Common myeloid progenitor, CD34-positive (primary cell): ENCODE measurements around the gene STAMBP. TPM values are rescaled to one million over a fixed set of nuclear protein-coding genes. Genes with fewer than 3 reads are reported as not detected.
A peak's percentile ranks its signal among the peaks of the same experiment; 100 is the strongest.
"Not testable (repeated sequence)": the region's sequence is repeated elsewhere in the genome, so short reads cannot be mapped to it uniquely, and the experiment has no call there.

Experiments
- CTCF ChIA-PET: fragments of 350-600 bp; sonication (Branson Sonifier 250); formaldehyde crosslinking; loops from one replicate; lab custom pipeline; 2021; ENCODE audit warnings: antibody characterized with exemption; lab: Charles Lee
- POLR2A ChIA-PET: fragments of 350-600 bp; sonication (Branson Sonifier 250); formaldehyde crosslinking; loops from one replicate; lab custom pipeline; 2021; ENCODE audit warnings: antibody characterized with exemption; lab: Charles Lee
- DNase-seq, 3 donors: peaks; one replicate each; pipeline versions ENCODE4 v3.0.0 to v3.0.0-alpha.2; 2013
- H3K27ac ChIP-seq, 2 experiments: 1 replicate in 1 of 2; 2 replicates in 1 of 2; pipeline ENCODE4 v1.7.0; 2013; ENCODE audit warnings: inconsistent platforms in 2 of 2, low read length in 2 of 2, mild to moderate bottlenecking in 2 of 2, low read depth in 1 of 2, moderate library complexity in 1 of 2; ENCODE audit not compliant: severe bottlenecking in 2 of 2, insufficient read depth in 1 of 2, poor library complexity in 1 of 2
- H3K27me3 ChIP-seq, 5 experiments: replicated peaks in 2 of 5; 1 replicate in 3 of 5; 2 replicates in 2 of 5; pipeline versions ENCODE4 v1.6.1 to v1.7.0; 2013; ENCODE audit warnings: low read length in 4 of 5, mild to moderate bottlenecking in 2 of 5, moderate library complexity in 2 of 5, inconsistent platforms in 1 of 5; ENCODE audit not compliant: insufficient read depth in 5 of 5, control insufficient read depth in 4 of 5
- H3K36me3 ChIP-seq, 4 experiments: 1 replicate in 2 of 4; 2 replicates in 2 of 4; pipeline versions ENCODE4 v1.6.1 to v1.7.0; 2013; ENCODE audit warnings: low read length in 3 of 4, control low read depth in 1 of 4, mild to moderate bottlenecking in 1 of 4; ENCODE audit not compliant: control insufficient read depth in 4 of 4, insufficient read depth in 4 of 4
- H3K4me1 ChIP-seq, 4 experiments: 1 replicate in 3 of 4; 2 replicates in 1 of 4; pipeline versions ENCODE4 v1.6.1 to v1.7.1; 2013; ENCODE audit warnings: low read length in 3 of 4, mild to moderate bottlenecking in 3 of 4, control low read depth in 1 of 4, inconsistent platforms in 1 of 4, moderate library complexity in 1 of 4; ENCODE audit not compliant: control insufficient read depth in 4 of 4, insufficient read depth in 4 of 4; ENCODE audit errors: control extremely low read depth in 1 of 4
- H3K4me3 ChIP-seq, 7 experiments: 1 replicate in 4 of 7; 2 replicates in 3 of 7; pipeline versions ENCODE4 v1.5.1 to v1.7.0; 2013; ENCODE audit warnings: mild to moderate bottlenecking in 7 of 7, low read length in 6 of 7, moderate library complexity in 6 of 7, inconsistent platforms in 2 of 7, low read depth in 2 of 7, control low read depth in 1 of 7; ENCODE audit not compliant: insufficient read depth in 4 of 7, control insufficient read depth in 1 of 7; ENCODE audit errors: extremely low read depth in 1 of 7
- H3K9me3 ChIP-seq, 5 experiments: 1 replicate in 4 of 5; 2 replicates in 1 of 5; pipeline versions ENCODE4 v1.6.1 to v1.7.1; 2013; ENCODE audit warnings: low read length in 4 of 5, mild to moderate bottlenecking in 2 of 5, inconsistent platforms in 1 of 5, low read depth in 1 of 5, moderate library complexity in 1 of 5; ENCODE audit not compliant: control insufficient read depth in 4 of 5, insufficient read depth in 2 of 5; ENCODE audit errors: control extremely low read depth in 1 of 5
- WGBS: methylation state at CpG from one replicate; pipeline ENCODE4 v1.1.5; 2013; ENCODE audit not compliant: insufficient coverage; 5-methylcytosine and 5-hydroxymethylcytosine counted together
- polyA plus RNA-seq: library from polyadenylated mRNA; unstranded; fragments of 120-200 nt; gene quantifications from one replicate; pipeline ENCODE4 v1.2.1, GENCODE V29; 2013

STAMBP gene
- 48.8 TPM for polyA plus RNA-seq

- WGBS, result 0% methylated on average over 34 of the region's 48 CpGs
- CTCF ChIA-PET, result interaction anchor here (0.6 to 3.0 kb wide), 9 partner anchors 15 to 660 kb away, joined by 3 to 13 read pairs (median 3); partner anchors contain the start of gene DUSP11
These were observed at the start of gene STAMBP for GRCh38 chr2:73828818-73829570. STAMBP (plus strand) TSS chr2:73828961; CDS start chr2:73830857, 1,896 bp downstream.

GRCh38 chr2:73779467-73780236, 49.1 kb upstream of the STAMBP start, which contains the start of gene DUSP11:
DUSP11 (minus strand) TSS chr2:73780103; CDS start chr2:73779974, 129 bp downstream.
- CTCF ChIA-PET, result interaction anchor here (0.9 to 1.1 kb wide), 4 partner anchors 13 to 160 kb away, joined by 3 to 4 read pairs (median 4); partner anchors contain the start of gene STAMBP
- H3K9me3 ChIP-seq, result no peaks in the 10 kb centered on the region
- WGBS, result 0% methylated on average over 35 of the region's 40 CpGs
- H3K27ac ChIP-seq, result peak within 1 kb of the TSS; percentile 85 to 94
- H3K4me1 ChIP-seq, result peaks cover 7 to 18% (median 9%) of the 10 kb centered on the region in 4 experiments
- peak within 1 kb of the TSS; percentile 74 to 99 (median 94) for H3K4me3 ChIP-seq
- DNase-seq, result peak; percentile 93 to 98 (median 95)
- H3K27me3 ChIP-seq, result no peaks in the 10 kb centered on the region
- H3K36me3 ChIP-seq, result peaks cover 8 to 22% (median 17%) of the 10 kb centered on the region in 4 experiments
- POLR2A ChIA-PET, result interaction anchor here (0.7 kb wide), 1 partner anchor 31 kb away, joined by 3 read pairs; no protein-coding TSS in a partner anchor

More at GRCh38 chr2:73828818-73829570, at the start of gene STAMBP:
- no peaks in the 10 kb centered on the region for H3K9me3 ChIP-seq
- peaks cover 2 to 25% (median 18%) of the 10 kb centered on the region in 4 experiments for H3K36me3 ChIP-seq
- POLR2A ChIA-PET, result interaction anchor here (0.5 to 0.7 kb wide), 2 partner anchors 134 to 397 kb away, joined by 3 to 4 read pairs; no protein-coding TSS in a partner anchor
- H3K4me3 ChIP-seq, result peak within 1 kb of the TSS; percentile 89 to 98 (median 95)
- DNase-seq, result peak; percentile 97 to 99 (median 98)
- H3K27me3 ChIP-seq, result no peaks in the 10 kb centered on the region
- peaks cover 13 to 31% (median 22%) of the 10 kb centered on the region in 4 experiments for H3K4me1 ChIP-seq
- peak within 1 kb of the TSS; percentile 91 to 97 for H3K27ac ChIP-seq

GRCh38 chr2:73780237-73780582, 48.6 kb upstream of the STAMBP start:
- Histone ChIP-seq H3K27ac (peak overlapping the region; percentile 85 to 94), H3K27me3 (no peaks in the 10 kb centered on the region), H3K4me1 (peaks cover 7 to 18% (median 9%) of the 10 kb centered on the region in 4 experiments), H3K4me3 (peak overlapping the region; percentile 74 to 99 (median 94)), H3K9me3 (no peaks in the 10 kb centered on the region), H3K36me3 (peaks cover 4 to 18% (median 12%) of the 10 kb centered on the region in 4 experiments)
- CTCF ChIA-PET, result interaction anchor here (0.9 to 1.1 kb wide), 4 partner anchors 14 to 160 kb away, joined by 3 to 4 read pairs (median 4); partner anchors contain the start of gene STAMBP
- POLR2A ChIA-PET, result no interaction called here
- no peak for DNase-seq
- 0% methylated on average over 1 of the region's 7 CpGs for WGBS

GRCh38 chr2:73783402-73783801, 45.4 kb upstream of the STAMBP start:
- CTCF ChIA-PET, H3K4me3 ChIP-seq, H3K27me3 ChIP-seq, DNase-seq, H3K9me3 ChIP-seq, POLR2A ChIA-PET, H3K27ac ChIP-seq, H3K36me3 ChIP-seq: not testable (repeated sequence)
- H3K4me1 ChIP-seq, result peaks cover 6 to 13% (median 7%) of the 10 kb centered on the region in 4 experiments
- WGBS, result 96% methylated on average over 7 of the region's 15 CpGs

- POLR2A ChIA-PET, CTCF ChIA-PET, H3K27ac ChIP-seq, H3K27me3 ChIP-seq, H3K36me3 ChIP-seq, H3K4me3 ChIP-seq, H3K9me3 ChIP-seq, DNase-seq, H3K4me1 ChIP-seq: not testable (repeated sequence)
- WGBS, result no CpG with 5 or more reads among the region's 3 CpGs
These were observed 44.9 kb upstream of the STAMBP start, which contains the start of gene C2orf78 for GRCh38 chr2:73783883-73784282. C2orf78 (plus strand) TSS chr2:73784183; CDS start chr2:73784310, 127 bp downstream.

- Histone ChIP-seq H3K4me1 (no peaks in the 10 kb centered on the region), H3K36me3 (no peaks in the 10 kb centered on the region), H3K9me3 (no peaks in the 10 kb centered on the region), H3K27ac (no peak overlapping the region), H3K4me3 (no peak overlapping the region), H3K27me3 (no peaks in the 10 kb centered on the region)
- ChIA-PET POLR2A (no interaction called here), CTCF (interaction anchor here (1.0 to 3.3 kb wide), 2 partner anchors 12 to 15 kb away, joined by 3 to 18 read pairs; no protein-coding TSS in a partner anchor)
- DNase-seq, result no peak
These were observed 16.9 kb upstream of the STAMBP start for GRCh38 chr2:73811878-73812277.
